Tibial nerve (tissue), 3 donors: ENCODE data around the gene FAM13A.

ENCODE experiments used
- POLR2A ChIP-seq, 2 donors: fragments of 450-650 bp; IDR thresholded peaks; one replicate each; pipeline ENCODE4 v1.6.1; 2017; ENCODE audit warnings: antibody characterized with exemption in 2 of 2, mild to moderate bottlenecking in 2 of 2, moderate library complexity in 2 of 2
- TF ChIP-seq, protein P1 (sequence below), 5 experiments: fragments of 200-600 bp in 3 of 5; fragments of 450-650 bp in 2 of 5; sonication (generic) in 3 of 5; IDR thresholded peaks; one replicate each; pipeline ENCODE4 v1.5.1; 2016 to 2019; ENCODE audit warnings: antibody characterized with exemption in 5 of 5, mild to moderate bottlenecking in 3 of 5, moderate library complexity in 2 of 5

DNA sequence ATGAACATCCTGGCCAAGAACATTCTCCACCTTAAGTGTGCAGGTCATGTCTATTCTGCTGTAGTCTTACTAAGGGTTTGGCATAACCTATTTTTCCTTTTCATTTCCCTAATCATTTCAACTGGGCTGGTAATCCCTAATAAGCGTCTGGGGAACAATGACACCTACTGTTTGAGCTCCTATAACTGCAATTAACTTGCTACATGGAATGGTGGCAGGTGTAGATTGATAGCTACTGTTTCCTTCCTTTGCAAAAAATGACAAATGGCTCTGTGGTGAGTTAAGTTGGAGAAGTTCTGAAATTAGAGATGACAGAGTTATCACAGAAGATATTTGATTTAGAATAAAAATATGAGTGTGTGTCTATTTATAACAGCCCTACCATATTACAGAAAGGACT is 254.8 kb downstream of the FAM13A start:
- TF ChIP-seq POLR2A (IDR thresholded peaks at IDR 0.05) = no peak
- TF ChIP-seq, protein P1, sequence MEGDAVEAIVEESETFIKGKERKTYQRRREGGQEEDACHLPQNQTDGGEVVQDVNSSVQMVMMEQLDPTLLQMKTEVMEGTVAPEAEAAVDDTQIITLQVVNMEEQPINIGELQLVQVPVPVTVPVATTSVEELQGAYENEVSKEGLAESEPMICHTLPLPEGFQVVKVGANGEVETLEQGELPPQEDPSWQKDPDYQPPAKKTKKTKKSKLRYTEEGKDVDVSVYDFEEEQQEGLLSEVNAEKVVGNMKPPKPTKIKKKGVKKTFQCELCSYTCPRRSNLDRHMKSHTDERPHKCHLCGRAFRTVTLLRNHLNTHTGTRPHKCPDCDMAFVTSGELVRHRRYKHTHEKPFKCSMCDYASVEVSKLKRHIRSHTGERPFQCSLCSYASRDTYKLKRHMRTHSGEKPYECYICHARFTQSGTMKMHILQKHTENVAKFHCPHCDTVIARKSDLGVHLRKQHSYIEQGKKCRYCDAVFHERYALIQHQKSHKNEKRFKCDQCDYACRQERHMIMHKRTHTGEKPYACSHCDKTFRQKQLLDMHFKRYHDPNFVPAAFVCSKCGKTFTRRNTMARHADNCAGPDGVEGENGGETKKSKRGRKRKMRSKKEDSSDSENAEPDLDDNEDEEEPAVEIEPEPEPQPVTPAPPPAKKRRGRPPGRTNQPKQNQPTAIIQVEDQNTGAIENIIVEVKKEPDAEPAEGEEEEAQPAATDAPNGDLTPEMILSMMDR (IDR thresholded peaks at IDR 0.05) = no peak
